Upper lobe of left lung (tissue), 4 donors: Measurements from ENCODE around the gene DDX50.

Experiments used
- POLR2AphosphoS5 ChIP-seq, 2 donors: sonication (generic); formaldehyde crosslinking; IDR thresholded peaks; one replicate each; pipeline ENCODE4 v1.5.1; 2017; ENCODE audit warnings: antibody characterized with exemption in 2 of 2
- TF ChIP-seq, protein P1 (sequence below), 6 experiments: fragments of 450-650 bp in 4 of 6; fragments of 200-600 bp in 2 of 6; sonication (generic) in 2 of 6; IDR thresholded peaks; one replicate each; pipeline ENCODE4 v1.5.1; 2016 to 2019; ENCODE audit warnings: antibody characterized with exemption in 6 of 6

DNA sequence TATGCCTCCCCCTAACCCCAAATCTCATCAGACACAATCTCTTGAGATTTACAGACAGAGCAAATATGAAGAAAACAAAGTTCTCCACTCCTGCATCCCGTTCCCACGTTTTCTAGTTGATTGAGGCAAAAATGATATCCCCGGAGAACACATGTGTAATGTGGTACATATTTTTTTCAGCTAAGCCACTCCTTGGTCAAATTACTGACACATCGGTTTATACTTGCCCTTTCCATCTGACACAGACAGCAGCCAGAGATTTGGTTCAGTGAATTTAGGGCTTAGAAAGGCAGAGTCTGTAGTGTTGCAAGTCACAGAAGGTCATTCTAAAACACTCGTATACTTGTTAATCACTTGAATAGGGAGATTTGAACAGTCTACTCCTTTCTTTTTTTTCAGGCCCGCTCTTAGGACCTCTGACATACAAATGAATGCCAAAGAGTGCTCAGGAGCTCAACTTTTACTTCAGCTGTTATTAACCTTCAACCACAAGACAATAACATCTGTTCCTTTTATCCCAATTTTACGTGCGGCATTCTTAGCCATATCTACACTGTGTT lies 1.8 kb upstream of the DDX50 start:
- TF ChIP-seq POLR2AphosphoS5 (IDR thresholded peaks at IDR 0.05), result no peak
- TF ChIP-seq, protein P1, sequence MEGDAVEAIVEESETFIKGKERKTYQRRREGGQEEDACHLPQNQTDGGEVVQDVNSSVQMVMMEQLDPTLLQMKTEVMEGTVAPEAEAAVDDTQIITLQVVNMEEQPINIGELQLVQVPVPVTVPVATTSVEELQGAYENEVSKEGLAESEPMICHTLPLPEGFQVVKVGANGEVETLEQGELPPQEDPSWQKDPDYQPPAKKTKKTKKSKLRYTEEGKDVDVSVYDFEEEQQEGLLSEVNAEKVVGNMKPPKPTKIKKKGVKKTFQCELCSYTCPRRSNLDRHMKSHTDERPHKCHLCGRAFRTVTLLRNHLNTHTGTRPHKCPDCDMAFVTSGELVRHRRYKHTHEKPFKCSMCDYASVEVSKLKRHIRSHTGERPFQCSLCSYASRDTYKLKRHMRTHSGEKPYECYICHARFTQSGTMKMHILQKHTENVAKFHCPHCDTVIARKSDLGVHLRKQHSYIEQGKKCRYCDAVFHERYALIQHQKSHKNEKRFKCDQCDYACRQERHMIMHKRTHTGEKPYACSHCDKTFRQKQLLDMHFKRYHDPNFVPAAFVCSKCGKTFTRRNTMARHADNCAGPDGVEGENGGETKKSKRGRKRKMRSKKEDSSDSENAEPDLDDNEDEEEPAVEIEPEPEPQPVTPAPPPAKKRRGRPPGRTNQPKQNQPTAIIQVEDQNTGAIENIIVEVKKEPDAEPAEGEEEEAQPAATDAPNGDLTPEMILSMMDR (IDR thresholded peaks at IDR 0.05), result no peak
